Measurements from ENCODE around the gene RPL13. TPM values are rescaled to one million over a fixed set of nuclear protein-coding genes. Genes with fewer than 3 reads are reported as not detected.

The RPL13 gene
- total and polyA plus RNA-seq, 2 of the 13 experiments (the other 11 are each of a cell fraction or from before 2014, with no cell fraction given), result 2,988 to 4,411 TPM

GRCh38 chr16:89564476-89565255, 4.2 kb downstream of the RPL13 start (continued):
- TF ChIP-seq SIX4 (CRISPR knock-in tag; IDR thresholded peaks at IDR 0.05), result 0 out of 2 replicates have a peak, but pooled peaks have one; percentile 25
- TF ChIP-seq HOXD1 (CRISPR knock-in tag; IDR thresholded peaks at IDR 0.05), result 0 out of 2 replicates have a peak, but pooled peaks have one; percentile 50
- peak; percentile 33; the same call in 1 of the 2 replicates for TF ChIP-seq ONECUT2 (CRISPR knock-in tag; IDR thresholded peaks at IDR 0.05)
- no peak for TF ChIP-seq FOXO1 (CRISPR knock-in tag; IDR thresholded peaks at IDR 0.05)
- no peak for TF ChIP-seq ZSCAN29 (CRISPR knock-in tag; conservative IDR thresholded peaks at IDR 0.05)
- TF ChIP-seq GATA4 (IDR thresholded peaks at IDR 0.05; ENCODE audit: borderline replicate concordance, low read depth), result peak; percentile 47; the same call in 1 of the 2 replicates
- TF ChIP-seq SMYD3 (CRISPR knock-in tag; IDR thresholded peaks at IDR 0.05), result no peak
- TF ChIP-seq ZKSCAN8 (CRISPR knock-in tag; IDR thresholded peaks at IDR 0.05; ENCODE audit: borderline replicate concordance), result 0 out of 2 replicates have a peak, but pooled peaks have one; percentile 7
- no peak for TF ChIP-seq DBP (CRISPR knock-in tag; IDR thresholded peaks at IDR 0.05; ENCODE audit: not compliant biosample characterization)
- TF ChIP-seq ZNF343 (CRISPR knock-in tag; IDR thresholded peaks at IDR 0.05), result 0 out of 2 replicates have a peak, but pooled peaks have one; percentile 45
- 0 out of 2 replicates have a peak, but pooled peaks have one; percentile 14 for TF ChIP-seq ARID4A (CRISPR knock-in tag; IDR thresholded peaks at IDR 0.05; ENCODE audit: borderline replicate concordance)
- TF ChIP-seq HNRNPLL (IDR thresholded peaks at IDR 0.05; ENCODE audit: low read depth, low read length, poor library complexity, severe bottlenecking), result peak; percentile 5
- TF ChIP-seq ZBTB39 (CRISPR knock-in tag; IDR thresholded peaks at IDR 0.05), result no peak
- TF ChIP-seq MTF2 (CRISPR knock-in tag; IDR thresholded peaks at IDR 0.05; ENCODE audit: borderline replicate concordance), result no peak
- no peak for TF ChIP-seq EZH2 (conservative IDR thresholded peaks at IDR 0.05; ENCODE audit: low read depth, low read length)
- TF ChIP-seq AHR (CRISPR knock-in tag; IDR thresholded peaks at IDR 0.05), result peak; percentile 64; the same call in 1 of the 2 replicates
- TF ChIP-seq ATF6 (CRISPR knock-in tag; conservative IDR thresholded peaks at IDR 0.05), result no peak
- no peak for TF ChIP-seq ZBTB43 (CRISPR knock-in tag; conservative IDR thresholded peaks at IDR 0.05)
